ENCODE data around the gene CDKN1C. TPM values are rescaled to one million over a fixed set of nuclear protein-coding genes. Genes with fewer than 3 reads are reported as not detected.

The CDKN1C gene
- total RNA-seq, 1 donor from 2014 or later = 2.0 TPM

DNA sequence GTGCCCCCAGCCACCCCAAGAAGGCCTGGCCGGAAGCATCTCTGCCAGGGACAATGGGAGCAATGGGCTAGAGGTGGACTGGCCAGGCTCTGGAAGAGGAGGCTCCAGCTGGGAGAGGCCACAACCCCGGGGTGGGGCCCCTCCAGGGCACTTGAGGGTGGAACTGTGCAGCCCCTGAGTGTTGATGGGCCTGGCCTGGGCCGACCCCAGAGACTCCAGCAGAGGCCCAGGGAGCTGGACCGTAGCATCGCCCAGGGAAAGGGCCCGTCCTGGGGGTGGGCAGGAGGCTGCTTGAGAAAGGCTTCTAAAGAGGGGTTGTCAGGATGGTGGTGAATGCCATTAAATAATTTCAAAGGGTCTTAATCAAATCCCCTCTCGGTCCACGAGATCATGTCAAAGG lies 30.4 kb downstream of the CDKN1C start:
- no peak for DNase-seq
- H3K9me3 Mint-ChIP-seq = no peaks in the 10 kb centered on the region
- H3K4me3 Mint-ChIP-seq = no peak overlapping the region
- intact Hi-C loops (cut with micrococcal nuclease) = no loop called here
- no peak overlapping the region for H3K27ac Mint-ChIP-seq
- H3K36me3 Mint-ChIP-seq (ENCODE audit: low read depth) = no peaks in the 10 kb centered on the region
- no peaks in the 10 kb centered on the region for H3K4me1 Mint-ChIP-seq
- peaks cover 2% of the 10 kb centered on the region for H3K27me3 Mint-ChIP-seq

DNA sequence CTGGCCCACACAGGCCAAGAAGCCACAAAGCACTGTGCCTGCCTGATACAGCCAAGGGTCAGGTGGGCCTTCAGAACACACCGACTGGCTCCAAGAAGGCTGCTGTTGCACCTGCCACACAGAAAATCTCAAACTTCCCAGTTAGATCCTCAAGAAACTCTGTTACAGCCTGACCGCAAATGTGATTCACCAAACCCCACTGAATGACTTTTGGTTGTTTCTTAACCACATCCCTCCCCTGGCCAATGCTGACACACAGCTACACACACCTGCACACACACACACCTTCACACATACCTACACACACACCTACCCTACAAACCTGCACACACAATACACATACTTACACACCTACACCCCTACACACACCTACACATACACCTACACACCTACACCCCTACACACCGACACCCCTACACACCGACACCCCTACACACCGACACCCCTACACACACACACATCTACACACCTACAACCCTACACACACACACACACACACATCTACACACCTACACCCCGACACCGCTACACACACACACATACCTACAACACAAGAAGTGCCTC lies 31.5 kb downstream of the CDKN1C start:
- intact Hi-C loops (cut with micrococcal nuclease) = no loop called here
- DNase-seq = no peak
- H3K4me3 Mint-ChIP-seq = no peak overlapping the region
- H3K36me3 Mint-ChIP-seq (ENCODE audit: low read depth) = no peaks in the 10 kb centered on the region
- no peaks in the 10 kb centered on the region for H3K9me3 Mint-ChIP-seq
- no peaks in the 10 kb centered on the region for H3K27me3 Mint-ChIP-seq
- H3K27ac Mint-ChIP-seq = no peak overlapping the region
- H3K4me1 Mint-ChIP-seq = no peaks in the 10 kb centered on the region

DNA sequence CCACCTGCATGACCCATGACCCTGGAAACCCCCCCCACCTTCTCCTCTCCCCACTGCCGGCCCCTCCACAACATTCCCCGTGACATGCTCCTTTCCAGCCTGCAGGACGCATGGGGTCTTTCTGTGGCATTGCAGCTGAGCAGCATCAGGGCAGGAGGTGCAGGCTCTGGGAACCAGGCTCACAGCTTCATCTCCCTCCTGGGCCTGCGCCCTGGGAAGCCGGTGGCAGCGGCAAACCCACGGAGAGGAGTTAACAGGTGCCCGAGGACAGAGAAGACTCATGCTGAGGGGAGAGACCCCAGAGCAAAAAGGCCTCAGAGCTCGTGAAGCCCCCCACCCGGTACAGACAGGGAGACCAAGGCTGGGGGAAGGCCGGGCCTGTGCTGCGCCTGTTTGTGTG lies 32.2 kb downstream of the CDKN1C start:
- no peak overlapping the region for H3K4me3 Mint-ChIP-seq
- no peaks in the 10 kb centered on the region for H3K4me1 Mint-ChIP-seq
- H3K9me3 Mint-ChIP-seq = no peaks in the 10 kb centered on the region
- H3K27me3 Mint-ChIP-seq = no peaks in the 10 kb centered on the region
- intact Hi-C loops (cut with micrococcal nuclease) = no loop called here
- H3K27ac Mint-ChIP-seq = no peak overlapping the region
- DNase-seq = no peak
- no peaks in the 10 kb centered on the region for H3K36me3 Mint-ChIP-seq (ENCODE audit: low read depth)

DNA sequence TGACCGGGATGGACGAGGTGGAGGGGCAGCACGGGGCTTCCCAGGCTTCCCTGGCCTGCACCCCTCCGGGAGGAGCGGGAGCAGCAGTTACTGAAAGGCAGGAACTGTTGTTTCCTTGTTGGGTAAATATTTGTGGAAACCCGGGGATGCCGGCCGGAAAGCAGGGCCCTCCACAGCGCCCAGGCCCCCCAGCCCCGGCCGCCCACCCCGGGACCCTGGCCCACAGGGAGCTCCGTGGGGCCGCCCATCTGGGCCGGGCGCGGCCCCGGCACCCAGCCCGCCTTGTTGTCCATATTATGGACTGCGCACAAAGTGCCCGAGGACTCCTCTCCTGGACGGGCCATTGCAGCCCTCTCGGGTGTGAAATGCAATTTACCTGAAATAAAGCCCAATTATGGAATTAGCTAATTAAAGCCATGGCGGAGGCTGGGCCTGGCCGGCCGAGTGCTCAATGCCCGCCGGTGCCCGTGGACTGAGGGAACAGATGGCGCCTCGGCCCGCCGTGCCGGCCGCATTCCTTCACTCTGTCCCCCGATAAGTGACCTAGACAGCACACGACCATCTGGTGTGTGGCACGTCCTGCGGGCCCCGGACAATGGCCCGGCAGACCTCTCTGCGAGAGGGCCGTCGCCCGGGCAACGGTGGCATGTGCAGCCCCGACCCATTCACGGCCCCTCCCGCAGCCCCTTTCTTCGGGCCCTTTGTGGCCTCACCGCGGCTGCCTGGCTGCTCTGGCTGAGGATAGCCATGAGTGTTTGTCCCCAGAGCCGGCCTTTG lies 35.4 kb downstream of the CDKN1C start:
- H3K27me3 Mint-ChIP-seq = no peaks in the 10 kb centered on the region
- H3K4me1 Mint-ChIP-seq = no peaks in the 10 kb centered on the region
- H3K36me3 Mint-ChIP-seq (ENCODE audit: low read depth) = no peaks in the 10 kb centered on the region
- H3K27ac Mint-ChIP-seq = no peak overlapping the region
- H3K9me3 Mint-ChIP-seq = no peaks in the 10 kb centered on the region
- no peak for DNase-seq
- intact Hi-C loops (cut with micrococcal nuclease) = no loop called here
- H3K4me3 Mint-ChIP-seq = no peak overlapping the region

DNA sequence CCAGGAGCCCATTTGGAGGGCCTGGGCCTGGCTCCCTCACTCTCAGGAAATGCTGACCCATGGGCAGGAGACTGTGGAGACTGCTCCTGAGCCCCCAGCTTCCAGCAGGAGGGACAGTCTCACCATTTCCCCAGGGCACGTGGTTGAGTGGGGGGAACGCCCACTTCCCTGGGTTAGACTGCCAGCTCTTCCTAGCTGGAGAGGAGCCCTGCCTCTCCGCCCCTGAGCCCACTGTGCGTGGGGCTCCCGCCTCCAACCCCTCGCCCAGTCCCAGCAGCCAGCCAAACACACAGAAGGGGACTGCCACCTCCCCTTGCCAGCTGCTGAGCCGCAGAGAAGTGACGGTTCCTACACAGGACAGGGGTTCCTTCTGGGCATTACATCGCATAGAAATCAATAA lies 37.1 kb downstream of the CDKN1C start:
- Mint-ChIP-seq H3K36me3 (ENCODE audit: low read depth) (no peaks in the 10 kb centered on the region), H3K4me1 (no peaks in the 10 kb centered on the region), H3K9me3 (no peaks in the 10 kb centered on the region), H3K27me3 (no peaks in the 10 kb centered on the region), H3K4me3 (no peak overlapping the region), H3K27ac (no peak overlapping the region)
- intact Hi-C loops (cut with micrococcal nuclease) = no loop called here
- DNase-seq = no peak

DNA sequence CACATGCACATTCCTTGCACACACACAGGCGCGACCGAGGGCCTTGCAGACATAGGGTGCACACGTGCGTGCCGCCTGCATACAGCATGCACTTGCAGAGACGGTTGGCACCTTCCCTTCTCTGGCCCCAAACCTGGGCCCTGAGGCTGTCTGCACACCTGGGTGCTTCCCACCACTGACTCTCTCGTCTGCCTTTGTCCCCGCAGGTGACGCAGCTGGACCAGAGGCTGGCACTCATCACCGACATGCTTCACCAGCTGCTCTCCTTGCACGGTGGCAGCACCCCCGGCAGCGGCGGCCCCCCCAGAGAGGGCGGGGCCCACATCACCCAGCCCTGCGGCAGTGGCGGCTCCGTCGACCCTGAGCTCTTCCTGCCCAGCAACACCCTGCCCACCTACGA lies 38.0 kb downstream of the CDKN1C start:
- no peaks in the 10 kb centered on the region for H3K27me3 Mint-ChIP-seq
- H3K4me1 Mint-ChIP-seq = no peaks in the 10 kb centered on the region
- no peak overlapping the region for H3K27ac Mint-ChIP-seq
- H3K9me3 Mint-ChIP-seq = no peaks in the 10 kb centered on the region
- no peaks in the 10 kb centered on the region for H3K36me3 Mint-ChIP-seq (ENCODE audit: low read depth)
- no peak overlapping the region for H3K4me3 Mint-ChIP-seq
- intact Hi-C loops (cut with micrococcal nuclease) = no loop called here
- no peak for DNase-seq

DNA sequence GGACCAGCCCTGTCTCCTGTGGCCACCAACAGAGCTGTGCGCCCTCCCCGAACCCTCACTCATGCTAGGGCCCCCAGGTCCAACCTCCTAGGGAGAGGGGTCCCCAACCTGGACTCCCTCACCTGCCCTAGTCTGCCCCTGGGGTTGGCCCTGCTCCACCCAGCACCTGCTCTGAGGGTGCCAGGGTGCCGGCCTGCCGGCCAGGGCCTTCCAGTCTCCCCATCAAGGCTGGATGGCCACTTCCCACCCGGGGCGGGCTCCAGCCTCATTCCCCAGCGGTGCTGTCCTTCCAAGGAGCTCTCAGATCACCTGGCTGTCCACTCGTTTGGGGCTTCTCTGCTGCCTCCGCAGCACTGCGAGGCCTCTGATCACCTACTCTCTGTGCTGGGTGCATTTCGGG lies 39.1 kb downstream of the CDKN1C start:
- H3K27ac Mint-ChIP-seq = no peak overlapping the region
- H3K9me3 Mint-ChIP-seq = no peaks in the 10 kb centered on the region
- H3K4me1 Mint-ChIP-seq = no peaks in the 10 kb centered on the region
- DNase-seq = no peak
- H3K36me3 Mint-ChIP-seq (ENCODE audit: low read depth) = no peaks in the 10 kb centered on the region
- no peaks in the 10 kb centered on the region for H3K27me3 Mint-ChIP-seq
- intact Hi-C loops (cut with micrococcal nuclease) = no loop called here
- no peak overlapping the region for H3K4me3 Mint-ChIP-seq

DNA sequence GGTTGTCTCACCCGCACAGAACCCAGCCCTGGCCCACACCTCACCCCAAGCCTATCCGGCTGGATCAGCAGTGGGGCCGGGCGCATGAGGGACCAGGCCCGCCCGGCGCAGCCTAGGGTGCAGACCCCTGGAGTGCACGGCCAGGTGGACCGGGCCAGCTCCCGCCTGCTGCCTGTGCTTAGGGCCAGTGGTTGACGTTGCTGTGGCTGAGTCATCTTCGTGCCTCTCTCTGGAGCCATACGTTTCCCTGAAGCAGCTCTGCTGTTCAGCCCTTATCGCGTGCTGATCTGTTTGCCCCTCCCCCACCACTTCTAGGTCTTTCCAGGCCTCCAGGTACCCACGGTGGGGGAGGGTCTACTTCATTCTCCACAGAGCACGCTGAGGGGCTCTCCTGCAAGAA lies 39.5 kb downstream of the CDKN1C start:
- H3K9me3 Mint-ChIP-seq = no peaks in the 10 kb centered on the region
- no peak for DNase-seq
- intact Hi-C loops (cut with micrococcal nuclease) = no loop called here
- no peaks in the 10 kb centered on the region for H3K4me1 Mint-ChIP-seq
- H3K27ac Mint-ChIP-seq = no peak overlapping the region
- no peaks in the 10 kb centered on the region for H3K27me3 Mint-ChIP-seq
- H3K36me3 Mint-ChIP-seq (ENCODE audit: low read depth) = no peaks in the 10 kb centered on the region
- H3K4me3 Mint-ChIP-seq = no peak overlapping the region

DNA sequence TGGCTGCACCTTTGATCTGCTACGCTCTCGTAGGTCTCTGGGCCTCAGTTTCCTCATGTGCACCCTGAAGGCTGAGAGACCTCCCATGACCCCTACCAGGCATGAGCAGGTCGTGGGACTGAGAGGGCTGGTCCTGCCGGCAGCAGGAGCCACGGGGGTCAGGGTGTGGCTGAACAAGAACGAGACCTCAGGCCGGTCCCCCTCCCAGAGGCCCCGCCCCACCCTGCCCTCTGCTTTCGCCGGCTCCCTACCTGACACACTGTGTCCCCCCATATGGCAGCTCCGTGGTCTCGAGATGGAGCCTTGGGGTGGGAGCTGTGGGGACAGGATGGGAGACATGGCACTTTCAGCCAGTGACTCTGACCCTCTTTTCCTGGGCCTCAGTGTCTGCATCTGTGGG lies 40.6 kb downstream of the CDKN1C start:
- H3K27ac Mint-ChIP-seq = no peak overlapping the region
- no peaks in the 10 kb centered on the region for H3K4me1 Mint-ChIP-seq
- intact Hi-C loops (cut with micrococcal nuclease) = no loop called here
- no peaks in the 10 kb centered on the region for H3K27me3 Mint-ChIP-seq
- no peaks in the 10 kb centered on the region for H3K9me3 Mint-ChIP-seq
- no peak for DNase-seq
- no peaks in the 10 kb centered on the region for H3K36me3 Mint-ChIP-seq (ENCODE audit: low read depth)
- no peak overlapping the region for H3K4me3 Mint-ChIP-seq

DNA sequence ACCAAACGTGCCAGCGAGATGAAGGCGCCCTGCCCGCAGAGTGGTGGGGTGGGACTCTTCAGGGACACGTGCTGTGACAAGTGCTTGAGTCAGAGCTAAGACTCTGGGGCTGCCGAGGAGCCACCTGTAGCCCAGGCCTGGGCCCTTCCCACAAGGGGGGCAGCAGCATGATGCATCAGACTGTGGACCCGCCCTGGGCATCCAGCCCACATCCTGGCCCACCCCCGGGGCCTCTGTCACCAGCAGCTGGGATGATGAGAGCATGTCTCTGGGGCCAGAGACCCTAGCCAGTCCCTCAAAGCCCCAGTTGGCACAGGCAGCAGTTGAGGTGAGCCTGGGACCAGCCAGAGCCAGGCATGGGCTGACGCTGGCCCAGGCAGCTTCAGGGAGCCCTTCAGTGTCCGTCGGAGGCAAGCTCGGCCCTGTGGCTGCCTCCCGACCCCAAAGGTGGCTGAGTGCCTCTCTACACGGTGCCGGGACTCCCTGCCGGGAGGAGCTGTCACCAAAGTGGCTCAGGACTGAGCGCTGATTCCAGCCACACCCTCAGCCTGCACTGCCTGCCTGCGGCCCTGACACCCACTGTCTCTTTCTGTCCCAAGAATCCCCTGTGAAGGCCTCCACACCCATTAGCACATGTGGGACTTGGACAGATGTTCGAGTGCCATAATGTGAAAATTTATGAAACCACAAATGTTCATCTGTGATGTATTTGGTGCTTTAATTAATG lies 41.3 kb downstream of the CDKN1C start:
- no peaks in the 10 kb centered on the region for H3K36me3 Mint-ChIP-seq (ENCODE audit: low read depth)
- H3K9me3 Mint-ChIP-seq = no peaks in the 10 kb centered on the region
- no peak overlapping the region for H3K4me3 Mint-ChIP-seq
- no peak overlapping the region for H3K27ac Mint-ChIP-seq
- no peaks in the 10 kb centered on the region for H3K27me3 Mint-ChIP-seq
- no peaks in the 10 kb centered on the region for H3K4me1 Mint-ChIP-seq
- DNase-seq = no peak
- intact Hi-C loops (cut with micrococcal nuclease) = no loop called here

DNA sequence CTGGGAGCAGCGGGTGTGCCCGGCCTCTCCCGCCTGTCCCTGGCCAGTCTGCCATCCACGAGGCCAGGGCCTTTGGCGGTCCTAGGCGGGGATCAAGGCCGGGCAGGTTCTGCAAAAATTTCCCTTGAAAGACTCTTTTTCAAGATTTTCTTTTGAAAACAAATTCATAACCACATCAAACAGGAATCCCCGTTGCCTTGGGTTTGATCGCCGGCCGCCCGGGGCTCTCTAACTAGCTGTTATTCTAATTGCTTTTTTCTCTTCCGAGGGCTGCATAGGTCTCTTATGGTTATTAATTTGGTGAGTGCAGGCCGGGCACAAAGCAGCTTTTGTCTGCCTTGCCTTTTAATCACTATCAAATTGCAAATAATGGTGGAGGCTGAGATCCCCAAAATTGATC lies 42.0 kb downstream of the CDKN1C start:
- no peak overlapping the region for H3K4me3 Mint-ChIP-seq
- H3K27me3 Mint-ChIP-seq = no peaks in the 10 kb centered on the region
- no peaks in the 10 kb centered on the region for H3K36me3 Mint-ChIP-seq (ENCODE audit: low read depth)
- intact Hi-C loops (cut with micrococcal nuclease) = no loop called here
- H3K9me3 Mint-ChIP-seq = no peaks in the 10 kb centered on the region
- no peak overlapping the region for H3K27ac Mint-ChIP-seq
- no peak for DNase-seq
- no peaks in the 10 kb centered on the region for H3K4me1 Mint-ChIP-seq

DNA sequence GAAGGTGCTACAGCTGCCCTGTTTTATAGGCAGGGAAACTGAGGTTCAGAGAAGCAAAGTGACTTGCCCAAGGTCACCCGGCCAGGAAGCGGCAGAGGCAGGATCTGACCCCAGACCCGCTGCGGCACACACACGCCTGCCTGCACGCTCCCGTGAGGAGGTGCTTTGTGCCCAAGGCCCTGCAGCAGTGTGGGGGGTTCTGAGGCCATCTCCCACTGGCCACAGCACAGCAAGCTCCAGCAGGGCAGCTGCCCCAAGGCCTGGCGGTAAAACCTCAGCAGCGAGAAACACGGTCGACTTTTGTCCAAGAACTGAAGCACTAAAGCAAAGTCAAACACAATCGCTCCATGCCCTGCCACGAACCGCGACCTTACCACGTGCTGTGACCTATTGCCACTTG lies 42.7 kb downstream of the CDKN1C start:
- Mint-ChIP-seq H3K27ac (no peak overlapping the region), H3K4me3 (no peak overlapping the region), H3K27me3 (no peaks in the 10 kb centered on the region), H3K36me3 (ENCODE audit: low read depth) (no peaks in the 10 kb centered on the region), H3K4me1 (no peaks in the 10 kb centered on the region), H3K9me3 (no peaks in the 10 kb centered on the region)
- intact Hi-C loops (cut with micrococcal nuclease) = no loop called here
- DNase-seq = no peak

DNA sequence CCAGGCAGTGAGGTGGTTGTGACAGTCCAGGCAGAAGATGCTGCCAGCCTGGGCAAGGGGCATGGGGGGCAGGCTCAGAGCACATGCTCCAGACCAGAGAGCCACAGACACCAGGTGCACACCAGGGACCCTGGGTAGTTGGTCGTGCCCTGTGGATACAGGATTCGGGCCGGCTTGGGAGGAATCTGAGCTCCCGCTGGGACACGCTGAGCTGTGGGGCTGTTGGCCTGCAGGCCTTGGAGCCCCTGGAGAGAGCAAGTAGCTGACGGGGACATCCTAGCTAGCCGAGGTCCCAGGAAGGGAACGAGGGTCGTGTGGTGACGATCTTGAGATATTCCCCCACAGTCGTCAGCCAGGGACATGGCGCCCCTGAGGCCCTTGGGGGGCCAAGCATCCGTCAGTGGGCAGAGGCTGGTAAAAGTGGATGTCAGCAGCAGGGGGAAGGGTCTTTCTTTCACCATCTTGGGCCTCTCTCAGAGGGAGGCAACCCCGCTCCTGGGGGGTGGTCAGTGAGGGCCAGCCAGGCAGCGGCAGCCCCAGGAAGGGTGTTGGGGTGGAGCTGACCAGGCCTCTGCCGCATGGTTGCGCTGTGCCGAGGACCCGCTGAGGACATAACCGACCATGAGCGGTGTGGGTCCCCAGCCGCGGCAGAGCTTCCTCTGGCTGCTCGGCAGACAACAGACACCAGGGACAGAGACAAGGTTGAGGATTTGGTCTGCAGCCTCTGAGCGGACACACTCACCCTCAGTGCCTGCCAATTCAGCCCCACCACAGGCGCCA lies 44.0 kb downstream of the CDKN1C start:
- H3K4me3 Mint-ChIP-seq = no peak overlapping the region
- no peaks in the 10 kb centered on the region for H3K9me3 Mint-ChIP-seq
- H3K4me1 Mint-ChIP-seq = no peaks in the 10 kb centered on the region
- intact Hi-C loops (cut with micrococcal nuclease) = no loop called here
- H3K27me3 Mint-ChIP-seq = no peaks in the 10 kb centered on the region
- no peak overlapping the region for H3K27ac Mint-ChIP-seq
- no peak for DNase-seq
- H3K36me3 Mint-ChIP-seq (ENCODE audit: low read depth) = no peaks in the 10 kb centered on the region

DNA sequence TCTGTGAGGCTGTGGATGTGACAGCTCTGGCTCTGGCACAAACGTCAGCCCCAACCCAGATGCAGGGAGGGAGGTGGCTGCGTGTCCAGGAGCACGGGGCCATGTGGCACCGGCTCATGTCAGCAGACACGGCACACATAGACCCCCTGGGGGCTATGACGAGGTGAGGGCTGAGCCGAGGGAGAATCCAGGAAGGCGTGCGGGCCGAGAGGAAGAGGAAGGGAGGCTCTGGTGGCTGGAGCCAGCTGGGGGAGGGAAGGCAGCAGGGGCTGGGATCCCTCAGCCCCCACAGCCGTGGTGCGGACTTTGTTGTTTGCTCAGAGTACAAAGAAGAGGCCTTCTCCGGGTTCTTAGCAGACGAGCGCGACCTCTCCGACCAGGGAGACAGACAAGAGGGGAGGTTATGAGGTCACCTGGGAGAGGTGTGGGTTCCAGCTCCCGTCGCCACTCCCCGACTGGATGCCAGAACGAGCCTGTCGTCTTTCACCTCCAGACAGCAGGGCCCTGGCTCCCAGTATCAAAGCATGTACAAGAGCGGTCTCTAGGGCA lies 46.1 kb downstream of the CDKN1C start:
- H3K36me3 Mint-ChIP-seq (ENCODE audit: low read depth) = no peaks in the 10 kb centered on the region
- no peaks in the 10 kb centered on the region for H3K9me3 Mint-ChIP-seq
- no peak overlapping the region for H3K27ac Mint-ChIP-seq
- no peaks in the 10 kb centered on the region for H3K4me1 Mint-ChIP-seq
- no peaks in the 10 kb centered on the region for H3K27me3 Mint-ChIP-seq
- DNase-seq = no peak
- no peak overlapping the region for H3K4me3 Mint-ChIP-seq
- intact Hi-C loops (cut with micrococcal nuclease) = no loop called here

Data from activated CD4-positive, alpha-beta T cell treated with anti-CD3 and anti-CD28 coated beads, Interleukin-2, amount 10 ng/mL, durations not matched to agents 24 days and 14 days (primary cell).